ENCODE measurements around the gene TJP1. TPM values are rescaled to one million over a fixed set of nuclear protein-coding genes. Genes with fewer than 3 reads are reported as not detected.
"Not testable (repeated sequence)": the region's sequence is repeated elsewhere in the genome, so short reads cannot be mapped to it uniquely, and the experiment has no call there.

TJP1 gene
- polyA plus RNA-seq, 12 donors = 35.9 to 121 (median 49.2) TPM

- no peak for DNase-seq
Observed at GRCh38 chr15:29666241-29666640, 156.0 kb downstream of the TJP1 start.

DNA sequence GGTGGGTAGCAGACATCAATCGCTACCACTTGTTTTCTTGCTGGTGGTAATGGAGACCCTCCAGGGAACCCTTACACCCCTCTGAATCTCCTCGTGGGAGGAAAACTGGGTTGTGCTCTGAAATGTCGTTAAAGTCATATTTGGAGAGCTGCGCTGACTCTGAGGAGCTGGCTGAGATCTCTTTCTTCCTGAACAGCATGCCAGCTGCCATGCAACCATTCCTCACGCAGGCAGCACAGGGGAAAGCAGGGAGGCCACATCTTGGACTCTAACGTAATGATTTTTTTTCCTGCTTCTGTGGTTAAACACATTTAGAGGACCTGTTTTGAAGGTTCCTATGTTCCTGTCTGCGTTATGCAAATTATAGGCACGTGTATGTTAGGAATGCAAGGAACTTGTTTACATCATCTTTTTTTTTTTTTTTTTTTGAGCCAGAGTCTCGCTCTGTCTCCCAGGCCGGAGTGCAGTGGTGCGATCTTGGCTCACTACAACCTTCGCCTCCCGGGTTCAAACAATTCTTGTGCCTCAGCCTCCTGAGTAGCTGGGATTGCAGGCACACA is 156.7 kb downstream of the TJP1 start:
- DNase-seq = no peak

DNA sequence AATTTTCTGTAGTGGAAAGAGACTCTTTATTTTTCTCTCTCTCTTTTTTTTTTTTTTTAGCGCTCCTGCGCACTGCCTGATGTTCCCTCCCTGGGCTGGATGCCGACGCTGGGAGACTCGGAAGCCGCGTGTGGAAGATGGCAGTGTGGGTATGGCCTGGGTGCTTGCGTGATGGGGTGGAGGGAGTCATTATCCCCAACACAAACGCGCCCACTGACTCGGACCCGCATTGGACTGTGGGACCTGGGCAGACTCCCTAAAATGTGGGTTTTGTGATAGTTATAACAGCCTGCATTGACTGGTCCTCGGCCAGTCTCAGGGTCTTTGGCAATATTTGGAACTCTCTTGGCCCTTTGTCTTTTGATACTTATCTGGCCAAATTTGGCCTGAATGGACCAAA is 157.9 kb downstream of the TJP1 start:
- no peak for DNase-seq

DNA sequence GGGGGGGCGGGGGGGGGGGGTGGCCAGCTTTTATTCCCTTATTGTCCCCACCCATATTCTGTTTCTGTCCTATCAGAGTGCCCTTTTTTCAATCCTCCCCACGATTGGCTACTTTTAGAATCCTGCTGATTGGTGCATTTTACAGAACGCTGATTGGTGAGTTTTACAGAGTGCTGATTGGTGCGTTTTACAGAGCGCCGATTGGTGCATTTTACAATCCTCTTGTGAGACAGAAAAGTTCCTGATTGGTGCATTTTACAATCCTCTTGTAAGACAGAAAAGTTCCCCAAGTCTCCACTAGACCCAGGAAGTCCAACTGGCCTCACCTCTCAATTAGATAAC is 164.8 kb downstream of the TJP1 start:
- DNase-seq = not testable (repeated sequence)

GRCh38 chr15:29656636-29657475 is 165.4 kb downstream of the TJP1 start:
- no peak for DNase-seq

DNA sequence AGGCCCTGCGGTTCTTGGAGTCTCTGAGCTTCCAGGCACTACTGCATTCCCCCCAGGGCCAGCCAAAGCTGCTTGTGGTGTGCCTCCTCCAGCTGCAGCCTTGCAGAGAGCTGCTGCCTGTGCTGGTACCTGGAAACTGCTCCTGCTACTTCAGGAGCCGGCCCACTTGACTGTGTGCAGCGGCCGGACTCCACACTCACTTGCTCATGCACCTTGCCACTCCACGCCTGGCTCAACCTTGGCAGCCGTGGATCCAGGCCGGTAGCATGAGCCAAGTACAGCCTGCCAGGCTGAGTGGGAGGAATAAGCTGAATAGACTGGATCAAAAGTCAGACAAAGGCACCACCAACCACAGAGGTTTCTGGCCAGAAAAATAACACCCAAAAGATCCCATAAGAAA is 169.7 kb downstream of the TJP1 start:
- DNase-seq = no peak

- DNase-seq = no peak
Observed at GRCh38 chr15:29651476-29652233, 170.6 kb downstream of the TJP1 start.

Measured in muscle of arm (tissue), 12 donors.